Spinal cord (tissue), 10 donors: ENCODE measurements around the gene RAB30. TPM values are rescaled to one million over a fixed set of nuclear protein-coding genes. Genes with fewer than 3 reads are reported as not detected.
"Not testable (repeated sequence)": the region's sequence is repeated elsewhere in the genome, so short reads cannot be mapped to it uniquely, and the experiment has no call there.

Experiments used
- DNase-seq, 6 donors: peaks; one replicate each; pipeline versions ENCODE4 v3.0.0 to v3.0.0-alpha.2; 2013 to 2015; ENCODE audit warnings: low spot score in 6 of 6, low read depth in 4 of 6
- H3K27ac ChIP-seq: one replicate; pipeline ENCODE4 v1.5.1; 2013; ENCODE audit warnings: low read depth, low read length, control low read depth
- H3K27me3 ChIP-seq: one replicate; pipeline ENCODE4 v1.6.1; 2013; ENCODE audit warnings: low read length; ENCODE audit not compliant: control insufficient read depth, insufficient read depth
- H3K36me3 ChIP-seq: one replicate; pipeline ENCODE4 v1.6.1; 2013; ENCODE audit warnings: low read length; ENCODE audit not compliant: control insufficient read depth, insufficient read depth
- H3K4me1 ChIP-seq: one replicate; pipeline ENCODE4 v1.6.1; 2013; ENCODE audit warnings: low read length; ENCODE audit not compliant: control insufficient read depth, insufficient read depth
- H3K4me3 ChIP-seq: one replicate; pipeline ENCODE4 v1.5.1; 2013; ENCODE audit warnings: low read depth, low read length, control low read depth
- H3K9me3 ChIP-seq: one replicate; pipeline ENCODE4 v1.6.1; 2013; ENCODE audit warnings: low read length; ENCODE audit not compliant: control insufficient read depth, insufficient read depth
- WGBS: methylation state at CpG from one replicate; pipeline ENCODE4 v1.1.5; 2013; ENCODE audit warnings: missing lambda C conversion rate; ENCODE audit not compliant: insufficient coverage; 5-methylcytosine and 5-hydroxymethylcytosine counted together
- polyA plus RNA-seq, 2 donors: library from polyadenylated mRNA; unstranded; fragments of 120-200 nt; gene quantifications; one replicate each; pipeline ENCODE4 v1.2.1, GENCODE V29; 2013; ENCODE audit not compliant: insufficient read length in 2 of 2
- total RNA-seq, 2 donors: library from RNA; depleted of rRNA in 1 of 2; stranded (reverse); fragments of 120-200 nt in 1 of 2; fragments of >200 nt in 1 of 2; gene quantifications; one replicate each; pipeline versions ENCODE4 v1.2.3 to v1.2.4, GENCODE V29; 2013 to 2014
- donor health status: healthy.

RAB30 gene
- total and polyA plus RNA-seq, 4 donors: 24.3 to 69.8 (median 40.4) TPM

DNA sequence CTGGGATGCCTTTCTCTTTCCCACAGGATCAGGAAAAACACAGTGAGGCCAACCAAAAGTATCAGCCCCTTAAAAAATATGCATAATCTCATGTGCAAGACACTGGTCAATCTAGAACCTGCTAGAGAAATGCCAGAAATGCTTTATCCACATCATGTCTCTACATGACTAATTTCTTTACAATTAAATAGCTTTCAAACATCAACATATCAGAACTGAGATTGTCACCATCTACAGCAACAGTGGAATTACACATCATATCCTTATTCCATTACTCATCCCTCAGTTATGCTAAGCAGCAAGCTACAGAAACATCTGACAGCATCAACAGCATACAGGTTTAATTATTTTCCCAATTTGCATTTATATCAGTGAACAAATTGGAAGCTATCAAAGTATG lies 91.4 kb downstream of the RAB30 start:
- peaks cover 13% of the 10 kb centered on the region for H3K36me3 ChIP-seq
- H3K9me3 ChIP-seq: no peaks in the 10 kb centered on the region
- no peak overlapping the region for H3K4me3 ChIP-seq
- H3K27me3 ChIP-seq: no peaks in the 10 kb centered on the region
- H3K27ac ChIP-seq: no peak overlapping the region
- no peak for DNase-seq
- no peaks in the 10 kb centered on the region for H3K4me1 ChIP-seq

DNA sequence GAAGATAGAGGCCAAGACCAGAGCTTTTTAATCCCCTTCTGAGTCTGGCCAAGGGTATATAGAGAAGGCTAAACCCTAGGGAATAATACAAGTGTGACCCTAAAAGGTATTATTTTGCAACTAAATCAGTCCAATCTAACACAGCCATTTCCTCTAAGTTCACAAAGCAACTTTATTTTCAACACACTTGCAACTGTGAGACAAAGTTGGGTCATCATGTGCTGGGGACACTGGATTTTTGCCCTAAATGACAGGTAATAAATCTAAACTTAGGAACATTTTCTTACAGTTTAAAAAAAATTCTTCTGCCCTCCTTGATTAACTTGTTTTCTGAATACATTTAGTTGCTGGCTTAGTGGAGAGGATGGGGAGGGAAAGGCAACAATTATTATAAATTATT lies 91.9 kb downstream of the RAB30 start:
- Histone ChIP-seq H3K27me3 (no peaks in the 10 kb centered on the region), H3K9me3 (no peaks in the 10 kb centered on the region), H3K27ac (no peak overlapping the region), H3K4me3 (no peak overlapping the region), H3K36me3 (peaks cover 13% of the 10 kb centered on the region), H3K4me1 (no peaks in the 10 kb centered on the region)
- no peak for DNase-seq

DNA sequence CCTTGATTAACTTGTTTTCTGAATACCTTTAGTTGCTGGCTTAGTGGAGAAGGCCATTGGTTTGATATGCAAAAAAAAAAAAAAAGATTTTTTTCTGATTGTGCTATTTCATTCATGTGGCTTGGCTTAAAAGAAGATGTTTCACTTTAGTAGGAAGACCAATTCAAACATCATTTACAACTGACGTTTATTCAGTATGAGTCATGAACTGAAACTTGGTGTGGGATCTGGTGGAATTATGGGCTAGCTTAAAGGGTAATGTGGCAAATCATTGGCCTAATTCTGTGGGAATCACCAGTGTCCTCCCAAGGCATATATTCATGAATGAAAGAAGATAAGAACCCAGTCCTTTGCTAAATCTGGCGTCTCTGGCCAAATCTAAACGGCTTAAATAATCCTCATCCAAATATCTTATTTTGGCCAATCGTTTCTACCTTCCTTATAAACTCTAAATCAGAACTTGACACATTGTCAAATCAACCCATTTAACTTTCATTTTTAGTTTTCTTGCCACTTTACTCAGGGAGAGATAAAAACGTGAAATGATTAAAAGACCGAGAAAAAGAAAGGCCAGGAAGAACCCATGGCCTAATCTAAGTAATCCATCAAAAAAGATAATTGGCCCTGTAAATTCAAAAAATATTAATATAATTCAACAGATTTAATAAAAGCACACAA lies 93.1 kb downstream of the RAB30 start:
- Histone ChIP-seq H3K9me3 (no peaks in the 10 kb centered on the region), H3K27ac (no peak overlapping the region), H3K36me3 (peaks cover 6% of the 10 kb centered on the region), H3K4me3 (no peak overlapping the region), H3K27me3 (no peaks in the 10 kb centered on the region), H3K4me1 (no peaks in the 10 kb centered on the region)
- WGBS: 100% methylated on average over 3 of the region's 6 CpGs
- DNase-seq: no peak

DNA sequence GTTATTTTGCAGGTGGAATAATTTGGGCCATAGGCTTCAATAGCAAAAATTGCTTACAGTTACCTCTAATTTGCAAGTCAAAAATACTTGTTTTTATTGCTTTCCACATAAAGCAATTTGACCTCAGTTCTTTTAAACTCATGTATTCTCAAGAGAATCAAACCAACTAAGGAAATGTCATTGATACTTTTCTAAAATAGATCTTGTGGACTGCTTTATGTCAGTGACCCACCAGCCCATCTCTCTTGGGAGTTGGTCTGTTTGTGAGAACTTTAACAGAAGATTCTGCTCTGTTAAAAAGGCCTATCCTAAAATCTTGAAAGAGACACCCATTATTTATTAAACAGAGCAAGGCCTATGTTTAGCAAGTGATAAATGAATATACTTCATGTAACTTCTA lies 94.9 kb downstream of the RAB30 start:
- Histone ChIP-seq H3K9me3 (no peaks in the 10 kb centered on the region), H3K4me1 (no peaks in the 10 kb centered on the region), H3K4me3 (no peak overlapping the region), H3K27me3 (no peaks in the 10 kb centered on the region), H3K36me3 (peaks cover 3% of the 10 kb centered on the region), H3K27ac (no peak overlapping the region)
- DNase-seq: no peak

DNA sequence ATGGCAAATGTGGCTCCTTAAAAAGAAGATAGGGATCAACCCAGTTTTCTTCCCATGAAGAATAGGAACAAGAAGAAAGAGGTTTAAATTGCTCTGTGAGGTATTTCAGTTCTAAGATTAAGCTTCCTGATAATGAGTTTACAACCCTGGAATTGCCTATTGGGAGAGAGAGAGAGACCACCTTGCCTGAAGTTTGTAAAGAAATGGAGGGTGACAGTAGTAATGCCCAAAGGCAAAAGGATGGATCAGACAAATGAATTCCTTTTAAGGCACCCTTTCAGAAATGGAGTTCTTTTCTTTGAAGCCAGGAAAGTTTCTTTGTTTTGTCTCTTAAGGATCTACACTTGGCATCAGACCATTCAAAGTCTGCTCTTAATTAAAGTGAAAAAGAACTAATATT lies 95.8 kb downstream of the RAB30 start:
- no peak for DNase-seq
- Histone ChIP-seq H3K9me3 (no peaks in the 10 kb centered on the region), H3K4me1 (no peaks in the 10 kb centered on the region), H3K36me3 (no peaks in the 10 kb centered on the region), H3K27me3 (no peaks in the 10 kb centered on the region), H3K4me3 (no peak overlapping the region), H3K27ac (no peak overlapping the region)

DNA sequence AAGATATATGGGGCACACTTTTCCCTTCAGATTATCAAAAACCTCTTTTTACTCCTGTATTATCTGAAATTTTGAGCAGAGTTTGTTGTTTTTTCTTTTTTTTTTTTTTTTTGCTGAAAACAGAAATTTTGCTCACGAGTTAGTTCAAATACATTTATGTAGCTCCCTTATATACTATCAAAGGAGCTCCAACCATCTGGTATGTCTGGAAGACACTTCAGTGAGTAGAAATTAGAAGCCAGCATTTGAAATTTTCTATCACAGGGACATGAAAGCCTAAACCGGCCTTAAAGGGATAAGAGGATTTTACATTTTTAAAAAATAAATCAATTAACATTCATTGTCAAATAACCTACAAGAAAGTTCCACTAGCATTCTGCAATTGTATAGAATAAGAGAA lies 96.8 kb downstream of the RAB30 start:
- no CpG with 5 or more reads among the region's 2 CpGs for WGBS
- H3K4me3 ChIP-seq: no peak overlapping the region
- DNase-seq: peak in 1 of 6 donors; percentile 61
- H3K9me3 ChIP-seq: no peaks in the 10 kb centered on the region
- H3K27ac ChIP-seq: no peak overlapping the region
- H3K36me3 ChIP-seq: no peaks in the 10 kb centered on the region
- H3K27me3 ChIP-seq: no peaks in the 10 kb centered on the region
- no peaks in the 10 kb centered on the region for H3K4me1 ChIP-seq

DNA sequence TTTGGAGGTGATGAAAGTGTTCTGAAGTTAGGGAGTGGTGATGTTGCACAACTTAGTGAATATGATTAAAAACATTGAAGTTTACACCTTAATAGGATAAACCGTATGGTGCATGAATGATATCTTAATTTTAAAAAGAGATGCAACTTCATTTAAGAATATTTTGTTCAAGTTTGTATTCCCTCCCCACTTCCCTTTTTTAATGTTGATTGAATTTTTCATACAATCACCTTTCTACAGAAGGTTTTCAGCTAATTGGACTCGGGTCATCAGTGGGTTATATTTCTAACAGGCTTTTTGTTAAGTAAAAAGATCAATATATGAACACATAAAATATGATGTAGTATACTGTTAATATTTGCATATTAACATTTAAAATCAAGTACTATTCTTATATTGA lies 97.6 kb downstream of the RAB30 start:
- Histone ChIP-seq H3K27ac (no peak overlapping the region), H3K27me3 (no peaks in the 10 kb centered on the region), H3K4me3 (no peak overlapping the region), H3K9me3 (no peaks in the 10 kb centered on the region), H3K36me3 (no peaks in the 10 kb centered on the region), H3K4me1 (no peaks in the 10 kb centered on the region)
- no CpG with 5 or more reads among the region's 2 CpGs for whole genome bisulfite sequencing
- DNase-seq: no peak

DNA sequence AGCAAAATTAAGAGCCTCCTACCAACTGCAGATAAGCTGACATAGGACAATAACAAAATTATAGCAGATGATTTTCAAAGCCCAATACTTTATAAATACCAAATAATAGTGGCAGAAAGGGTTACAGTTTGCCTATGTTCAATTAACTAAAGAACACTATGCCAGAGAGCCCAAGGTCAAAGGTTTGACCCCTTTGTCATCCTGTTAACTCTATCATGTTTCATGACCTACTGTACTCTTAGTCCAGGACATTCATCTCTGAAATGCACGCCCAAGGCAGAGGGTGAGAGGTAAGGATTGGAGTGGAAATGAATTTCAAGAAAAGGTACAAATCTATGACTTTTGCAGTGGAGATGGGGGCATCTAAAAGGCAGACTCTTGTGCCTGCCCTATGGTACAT lies 99.6 kb downstream of the RAB30 start:
- DNase-seq: no peak
- Histone ChIP-seq H3K4me1 (no peaks in the 10 kb centered on the region), H3K4me3 (no peak overlapping the region), H3K27me3 (no peaks in the 10 kb centered on the region), H3K9me3 (no peaks in the 10 kb centered on the region), H3K36me3 (no peaks in the 10 kb centered on the region), H3K27ac (no peak overlapping the region)
- WGBS: no CpG with 5 or more reads among the region's 1 CpG

DNA sequence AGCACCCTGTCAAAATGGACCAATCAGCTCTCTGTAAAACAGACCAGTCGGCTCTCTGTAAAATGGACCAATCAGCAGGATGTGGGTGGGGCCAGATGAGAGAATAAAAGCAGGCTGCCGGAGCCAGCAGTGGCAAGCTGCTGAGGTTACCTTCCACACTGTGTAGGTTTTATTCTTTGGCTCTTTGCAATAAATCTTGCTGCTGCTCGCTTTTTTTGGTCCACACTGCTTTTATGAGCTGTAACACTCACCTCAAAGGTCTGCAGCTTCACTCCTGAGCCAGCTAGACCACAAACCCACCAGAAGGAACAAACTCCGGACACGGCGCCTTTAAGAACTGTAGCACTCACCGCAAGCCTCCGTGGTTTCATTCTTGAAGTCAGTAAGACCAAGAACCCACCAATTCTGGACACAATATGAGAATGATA lies 100.2 kb downstream of the RAB30 start:
- not testable (repeated sequence) for H3K36me3 ChIP-seq, H3K4me1 ChIP-seq, H3K27ac ChIP-seq, H3K4me3 ChIP-seq, H3K27me3 ChIP-seq, DNase-seq, H3K9me3 ChIP-seq
- 94% methylated on average over 3 of the region's 8 CpGs for WGBS

DNA sequence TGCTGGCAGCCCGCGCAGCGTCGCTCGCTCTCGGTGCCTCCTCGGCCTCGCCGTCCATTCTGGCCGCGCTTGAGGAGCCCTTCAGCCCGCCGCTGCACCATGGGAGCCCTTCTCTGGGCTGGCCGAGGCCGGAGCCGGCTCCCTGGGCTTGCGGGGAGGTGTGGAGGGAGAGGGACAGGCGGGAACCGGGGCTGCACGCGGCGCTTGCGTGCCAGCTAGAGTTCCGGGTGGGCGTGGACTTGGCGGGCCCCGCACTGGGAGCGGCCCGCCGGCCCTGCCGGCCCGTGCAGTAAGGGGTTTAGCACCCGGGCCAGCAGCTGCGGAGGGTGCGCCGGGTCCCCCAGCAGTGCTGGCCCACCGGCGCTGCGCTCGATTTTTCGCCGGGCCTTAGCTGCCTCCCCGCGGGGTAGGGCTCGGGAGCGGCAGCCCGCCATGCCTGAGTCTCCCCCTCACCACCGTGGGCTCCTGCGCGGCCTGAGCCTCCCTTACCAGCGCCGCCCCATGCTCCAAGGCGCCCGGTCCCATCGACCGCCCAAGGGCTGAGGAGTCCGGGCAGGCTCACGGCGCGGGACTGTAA lies 101.1 kb downstream of the RAB30 start:
- H3K9me3 ChIP-seq, DNase-seq, H3K4me3 ChIP-seq, H3K27me3 ChIP-seq, H3K36me3 ChIP-seq, H3K4me1 ChIP-seq, H3K27ac ChIP-seq: not testable (repeated sequence)
- 93% methylated on average over 52 of the region's 60 CpGs for WGBS
